Measurements from ENCODE around the gene DHDDS. TPM values are rescaled to one million over a fixed set of nuclear protein-coding genes. Genes with fewer than 3 reads are reported as not detected.
A peak's percentile ranks its signal among the peaks of the same experiment; 100 is the strongest.

Gene DHDDS
- polyA plus RNA-seq, 3 donors, result 21.3 to 27.4 (median 24.0) TPM

DNA sequence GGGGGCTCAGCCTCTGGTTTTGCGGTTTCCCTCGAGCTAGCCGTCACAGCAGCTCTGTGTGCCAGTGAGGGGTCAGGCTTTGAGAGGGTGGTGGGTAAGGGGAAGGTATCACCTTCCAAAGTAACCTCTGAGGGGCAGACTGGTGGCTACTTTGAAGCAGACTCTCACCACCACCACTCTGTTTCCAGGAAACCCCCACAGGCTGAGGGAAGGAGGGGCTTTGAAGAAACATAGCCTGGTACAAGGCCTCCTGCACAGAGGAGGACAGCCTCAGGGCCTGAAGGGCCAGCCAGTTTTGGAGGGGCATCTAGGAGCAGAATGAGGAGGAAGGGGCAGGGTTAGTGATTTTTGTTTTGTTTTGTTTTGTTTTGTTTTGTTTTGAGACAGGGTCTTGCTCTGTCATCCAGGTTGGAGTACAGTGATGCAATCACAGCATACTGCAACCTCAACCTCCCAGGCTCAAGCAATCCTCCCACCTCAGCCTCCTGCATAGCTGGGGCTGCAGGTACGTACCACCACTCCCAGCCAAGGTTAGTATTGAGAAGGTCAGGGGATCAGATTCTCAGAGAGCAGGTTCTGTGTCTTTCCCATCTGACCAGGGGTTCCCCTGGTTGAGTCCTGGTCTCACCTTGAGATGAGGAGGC lies 42.4 kb upstream of the DHDDS start:
- H3K9me3 Mint-ChIP-seq, result peaks cover 0 to 2% (median 0%) of the 10 kb centered on the region in 7 donors
- Histone ChIP-seq H3K27me3 (ENCODE audit: control insufficient read depth in 2 of 2, insufficient read depth in 2 of 2, low read length in 2 of 2) (no peaks in the 10 kb centered on the region), H3K9ac (ENCODE audit: insufficient read depth, low read length, poor library complexity, severe bottlenecking) (no peak overlapping the region), H3K4me2 (replicated peaks; ENCODE audit: extremely low read depth, low read length, poor library complexity, severe bottlenecking) (no peak overlapping the region), H3K4me1 (ENCODE audit: control insufficient read depth in 1 of 2, insufficient read depth in 2 of 2, low read length in 2 of 2) (peaks cover 11 to 12% of the 10 kb centered on the region in 2 donors), H4K20me1 (ENCODE audit: insufficient read depth, low read length) (no peaks in the 10 kb centered on the region), H3K79me2 (ENCODE audit: insufficient read depth, low read length) (no peaks in the 10 kb centered on the region), H2AFZ (ENCODE audit: insufficient read depth, low read depth, low read length, poor library complexity, severe bottlenecking) (no peak overlapping the region), H3K9me3 (replicated peaks in 1 of 2; ENCODE audit: control insufficient read depth in 1 of 2, insufficient read depth in 1 of 2, low read length in 2 of 2) (no peaks in the 10 kb centered on the region), H3K4me3 (replicated peaks in 1 of 3; ENCODE audit: low read depth in 2 of 3, low read length in 3 of 3) (no peak overlapping the region), H3K36me3 (replicated peaks in 1 of 2; ENCODE audit: control insufficient read depth in 1 of 2, insufficient read depth in 2 of 2, low read length in 2 of 2) (no peaks in the 10 kb centered on the region), H3K27ac (ENCODE audit: low read depth in 1 of 2, low read length in 2 of 2) (no peak overlapping the region)
- H3K36me3 Mint-ChIP-seq, result no peaks in the 10 kb centered on the region
- intact Hi-C loops (cut with micrococcal nuclease), result no loop called here
- no peak overlapping the region for H3K4me3 Mint-ChIP-seq
- no CpG with 5 or more reads among the region's 4 CpGs for WGBS (ENCODE audit: insufficient coverage)
- H3K4me1 Mint-ChIP-seq, result peaks cover 24% of the 10 kb centered on the region
- no peak for DNase-seq
- H3K27ac Mint-ChIP-seq, result no peak overlapping the region
- peaks cover 10 to 32% (median 14%) of the 10 kb centered on the region in 3 donors for H3K27me3 Mint-ChIP-seq (ENCODE audit: low read depth in 3 of 3)
- TF ChIP-seq, protein P1, sequence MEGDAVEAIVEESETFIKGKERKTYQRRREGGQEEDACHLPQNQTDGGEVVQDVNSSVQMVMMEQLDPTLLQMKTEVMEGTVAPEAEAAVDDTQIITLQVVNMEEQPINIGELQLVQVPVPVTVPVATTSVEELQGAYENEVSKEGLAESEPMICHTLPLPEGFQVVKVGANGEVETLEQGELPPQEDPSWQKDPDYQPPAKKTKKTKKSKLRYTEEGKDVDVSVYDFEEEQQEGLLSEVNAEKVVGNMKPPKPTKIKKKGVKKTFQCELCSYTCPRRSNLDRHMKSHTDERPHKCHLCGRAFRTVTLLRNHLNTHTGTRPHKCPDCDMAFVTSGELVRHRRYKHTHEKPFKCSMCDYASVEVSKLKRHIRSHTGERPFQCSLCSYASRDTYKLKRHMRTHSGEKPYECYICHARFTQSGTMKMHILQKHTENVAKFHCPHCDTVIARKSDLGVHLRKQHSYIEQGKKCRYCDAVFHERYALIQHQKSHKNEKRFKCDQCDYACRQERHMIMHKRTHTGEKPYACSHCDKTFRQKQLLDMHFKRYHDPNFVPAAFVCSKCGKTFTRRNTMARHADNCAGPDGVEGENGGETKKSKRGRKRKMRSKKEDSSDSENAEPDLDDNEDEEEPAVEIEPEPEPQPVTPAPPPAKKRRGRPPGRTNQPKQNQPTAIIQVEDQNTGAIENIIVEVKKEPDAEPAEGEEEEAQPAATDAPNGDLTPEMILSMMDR (IDR thresholded peaks at IDR 0.05), result no peak

DNA sequence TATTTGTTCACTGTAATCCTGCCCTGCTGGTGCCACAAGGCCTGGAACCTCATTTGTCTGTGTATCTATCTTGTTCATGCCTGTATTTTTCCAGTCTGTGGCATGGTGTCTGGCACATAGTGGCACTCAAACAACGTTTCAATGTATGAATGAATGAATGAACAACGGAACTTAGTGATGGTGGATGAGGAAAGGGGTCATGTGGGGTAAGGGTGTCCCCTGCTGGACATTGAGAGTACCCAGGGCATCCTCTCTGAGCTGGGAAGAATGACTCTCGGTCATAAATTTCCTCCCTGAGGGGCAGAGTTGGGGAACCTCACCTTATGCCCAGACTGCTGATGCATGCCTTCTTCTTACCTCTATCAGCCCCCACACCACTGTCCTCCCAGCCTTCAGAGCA lies 40.7 kb upstream of the DHDDS start:
- H3K36me3 Mint-ChIP-seq, result no peaks in the 10 kb centered on the region
- DNase-seq, result peak; percentile 11 to 34 (median 25)
- Histone ChIP-seq H3K4me1 (ENCODE audit: control insufficient read depth in 1 of 2, insufficient read depth in 2 of 2, low read length in 2 of 2) (no peaks in the 10 kb centered on the region), H3K27ac (ENCODE audit: low read depth in 1 of 2, low read length in 2 of 2) (no peak overlapping the region), H3K36me3 (replicated peaks in 1 of 2; ENCODE audit: control insufficient read depth in 1 of 2, insufficient read depth in 2 of 2, low read length in 2 of 2) (no peaks in the 10 kb centered on the region), H3K79me2 (ENCODE audit: insufficient read depth, low read length) (no peaks in the 10 kb centered on the region), H3K9ac (ENCODE audit: insufficient read depth, low read length, poor library complexity, severe bottlenecking) (no peak overlapping the region), H4K20me1 (ENCODE audit: insufficient read depth, low read length) (no peaks in the 10 kb centered on the region), H3K27me3 (ENCODE audit: control insufficient read depth in 2 of 2, insufficient read depth in 2 of 2, low read length in 2 of 2) (no peaks in the 10 kb centered on the region), H3K4me2 (replicated peaks; ENCODE audit: extremely low read depth, low read length, poor library complexity, severe bottlenecking) (no peak overlapping the region), H3K9me3 (replicated peaks in 1 of 2; ENCODE audit: control insufficient read depth in 1 of 2, insufficient read depth in 1 of 2, low read length in 2 of 2) (no peaks in the 10 kb centered on the region), H3K4me3 (replicated peaks in 1 of 3; ENCODE audit: low read depth in 2 of 3, low read length in 3 of 3) (no peak overlapping the region), H2AFZ (ENCODE audit: insufficient read depth, low read depth, low read length, poor library complexity, severe bottlenecking) (no peak overlapping the region)
- H3K27me3 Mint-ChIP-seq (ENCODE audit: low read depth in 3 of 3), result peaks cover 13 to 31% (median 14%) of the 10 kb centered on the region in 3 donors
- WGBS (ENCODE audit: insufficient coverage), result 7% methylated on average over 3 of the region's 3 CpGs
- H3K4me3 Mint-ChIP-seq, result no peak overlapping the region
- peaks cover 0 to 2% (median 0%) of the 10 kb centered on the region in 7 donors for H3K9me3 Mint-ChIP-seq
- H3K27ac Mint-ChIP-seq, result no peak overlapping the region
- peaks cover 10% of the 10 kb centered on the region for H3K4me1 Mint-ChIP-seq
- intact Hi-C loops (cut with micrococcal nuclease), result no loop called here
- TF ChIP-seq, protein P1 (IDR thresholded peaks at IDR 0.05), result peak; percentile 62
